Measurements from ENCODE around the gene CFAP47. TPM values are rescaled to one million over a fixed set of nuclear protein-coding genes. Genes with fewer than 3 reads are reported as not detected.
"Not testable (repeated sequence)": the region's sequence is repeated elsewhere in the genome, so short reads cannot be mapped to it uniquely, and the experiment has no call there.

CFAP47 gene
- total RNA-seq, 1 experiment from 2014 or later: not detected

GRCh38 chrX:36199928-36200327 lies 280.4 kb downstream of the CFAP47 start:
- in situ Hi-C loops (cut with HindIII; ENCODE audit: low pct_unique_long_range_greater_than_20kb, low sequenced_read_pairs): no loop called here
- no peak for DNase-seq (ENCODE audit: low read depth, low spot score)

- in situ Hi-C loops (cut with HindIII; ENCODE audit: low pct_unique_long_range_greater_than_20kb, low sequenced_read_pairs): no loop called here
- DNase-seq (ENCODE audit: low read depth, low spot score): no peak
These were observed 295.4 kb downstream of the CFAP47 start for GRCh38 chrX:36214924-36215323.

GRCh38 chrX:36218801-36219200 lies 299.3 kb downstream of the CFAP47 start:
- DNase-seq (ENCODE audit: low read depth, low spot score): no peak
- in situ Hi-C loops (cut with HindIII; ENCODE audit: low pct_unique_long_range_greater_than_20kb, low sequenced_read_pairs): no loop called here

GRCh38 chrX:36234840-36235528 lies 315.4 kb downstream of the CFAP47 start:
- in situ Hi-C loops (cut with HindIII; ENCODE audit: low pct_unique_long_range_greater_than_20kb, low sequenced_read_pairs); DNase-seq (ENCODE audit: low read depth, low spot score): not testable (repeated sequence)

GRCh38 chrX:36241397-36241796 lies 321.9 kb downstream of the CFAP47 start:
- in situ Hi-C loops (cut with HindIII; ENCODE audit: low pct_unique_long_range_greater_than_20kb, low sequenced_read_pairs): no loop called here
- DNase-seq (ENCODE audit: low read depth, low spot score): no peak

GRCh38 chrX:36266155-36266554 lies 346.6 kb downstream of the CFAP47 start:
- in situ Hi-C loops (cut with HindIII; ENCODE audit: low pct_unique_long_range_greater_than_20kb, low sequenced_read_pairs): no loop called here

GRCh38 chrX:36310136-36310535 lies 390.6 kb downstream of the CFAP47 start:
- in situ Hi-C loops (cut with HindIII; ENCODE audit: low pct_unique_long_range_greater_than_20kb, low sequenced_read_pairs): no loop called here
- DNase-seq (ENCODE audit: low read depth, low spot score): no peak

More at GRCh38 chrX:36266155-36266554, 346.6 kb downstream of the CFAP47 start:
- DNase-seq (ENCODE audit: low read depth, low spot score): no peak

- in situ Hi-C loops (cut with HindIII; ENCODE audit: low pct_unique_long_range_greater_than_20kb, low sequenced_read_pairs): no loop called here
- DNase-seq (ENCODE audit: low read depth, low spot score): no peak
These were observed 394.8 kb downstream of the CFAP47 start for GRCh38 chrX:36314303-36314702.

GRCh38 chrX:36334572-36334971 lies 415.0 kb downstream of the CFAP47 start:
- no peak for DNase-seq (ENCODE audit: low read depth, low spot score)
- in situ Hi-C loops (cut with HindIII; ENCODE audit: low pct_unique_long_range_greater_than_20kb, low sequenced_read_pairs): no loop called here

GRCh38 chrX:36336751-36337150 lies 417.2 kb downstream of the CFAP47 start:
- in situ Hi-C loops (cut with HindIII; ENCODE audit: low pct_unique_long_range_greater_than_20kb, low sequenced_read_pairs): no loop called here
- no peak for DNase-seq (ENCODE audit: low read depth, low spot score)

GRCh38 chrX:36344301-36344700 lies 424.8 kb downstream of the CFAP47 start:
- no peak for DNase-seq (ENCODE audit: low read depth, low spot score)
- in situ Hi-C loops (cut with HindIII; ENCODE audit: low pct_unique_long_range_greater_than_20kb, low sequenced_read_pairs): no loop called here

GRCh38 chrX:36348509-36348908 lies 429.0 kb downstream of the CFAP47 start:
- in situ Hi-C loops (cut with HindIII; ENCODE audit: low pct_unique_long_range_greater_than_20kb, low sequenced_read_pairs): no loop called here
- DNase-seq (ENCODE audit: low read depth, low spot score): no peak

- in situ Hi-C loops (cut with HindIII; ENCODE audit: low pct_unique_long_range_greater_than_20kb, low sequenced_read_pairs): no loop called here
- DNase-seq (ENCODE audit: low read depth, low spot score): no peak
These were observed 438.3 kb downstream of the CFAP47 start for GRCh38 chrX:36357855-36358254.

GRCh38 chrX:36364262-36364661 lies 444.7 kb downstream of the CFAP47 start:
- DNase-seq (ENCODE audit: low read depth, low spot score): no peak
- in situ Hi-C loops (cut with HindIII; ENCODE audit: low pct_unique_long_range_greater_than_20kb, low sequenced_read_pairs): no loop called here

- in situ Hi-C loops (cut with HindIII; ENCODE audit: low pct_unique_long_range_greater_than_20kb, low sequenced_read_pairs): no loop called here
- DNase-seq (ENCODE audit: low read depth, low spot score): no peak
These were observed 464.0 kb downstream of the CFAP47 start for GRCh38 chrX:36383495-36383894.

- no peak for DNase-seq (ENCODE audit: low read depth, low spot score)
- in situ Hi-C loops (cut with HindIII; ENCODE audit: low pct_unique_long_range_greater_than_20kb, low sequenced_read_pairs): no loop called here
These were observed 469.4 kb downstream of the CFAP47 start for GRCh38 chrX:36388901-36389300.

- no peak for DNase-seq (ENCODE audit: low read depth, low spot score)
- in situ Hi-C loops (cut with HindIII; ENCODE audit: low pct_unique_long_range_greater_than_20kb, low sequenced_read_pairs): no loop called here
These were observed 482.2 kb downstream of the CFAP47 start for GRCh38 chrX:36401774-36402173.

- in situ Hi-C loops (cut with HindIII; ENCODE audit: low pct_unique_long_range_greater_than_20kb, low sequenced_read_pairs): no loop called here
- DNase-seq (ENCODE audit: low read depth, low spot score): peak; percentile 1
These were observed 488.3 kb downstream of the CFAP47 start for GRCh38 chrX:36407836-36408235.

GRCh38 chrX:36414056-36414455 lies 494.5 kb downstream of the CFAP47 start:
- in situ Hi-C loops (cut with HindIII; ENCODE audit: low pct_unique_long_range_greater_than_20kb, low sequenced_read_pairs): no loop called here
- no peak for DNase-seq (ENCODE audit: low read depth, low spot score)

GRCh38 chrX:36422368-36422767 lies 502.8 kb downstream of the CFAP47 start:
- in situ Hi-C loops (cut with HindIII; ENCODE audit: low pct_unique_long_range_greater_than_20kb, low sequenced_read_pairs): no loop called here
- no peak for DNase-seq (ENCODE audit: low read depth, low spot score)

Measured in SK-MEL-5 (cell line).